ENCODE data around the gene RDH5. TPM values are rescaled to one million over a fixed set of nuclear protein-coding genes. Genes with fewer than 3 reads are reported as not detected.

RDH5 gene
- total RNA-seq, 2 donors from 2014 or later = 5.7 to 12.6 TPM

DNA sequence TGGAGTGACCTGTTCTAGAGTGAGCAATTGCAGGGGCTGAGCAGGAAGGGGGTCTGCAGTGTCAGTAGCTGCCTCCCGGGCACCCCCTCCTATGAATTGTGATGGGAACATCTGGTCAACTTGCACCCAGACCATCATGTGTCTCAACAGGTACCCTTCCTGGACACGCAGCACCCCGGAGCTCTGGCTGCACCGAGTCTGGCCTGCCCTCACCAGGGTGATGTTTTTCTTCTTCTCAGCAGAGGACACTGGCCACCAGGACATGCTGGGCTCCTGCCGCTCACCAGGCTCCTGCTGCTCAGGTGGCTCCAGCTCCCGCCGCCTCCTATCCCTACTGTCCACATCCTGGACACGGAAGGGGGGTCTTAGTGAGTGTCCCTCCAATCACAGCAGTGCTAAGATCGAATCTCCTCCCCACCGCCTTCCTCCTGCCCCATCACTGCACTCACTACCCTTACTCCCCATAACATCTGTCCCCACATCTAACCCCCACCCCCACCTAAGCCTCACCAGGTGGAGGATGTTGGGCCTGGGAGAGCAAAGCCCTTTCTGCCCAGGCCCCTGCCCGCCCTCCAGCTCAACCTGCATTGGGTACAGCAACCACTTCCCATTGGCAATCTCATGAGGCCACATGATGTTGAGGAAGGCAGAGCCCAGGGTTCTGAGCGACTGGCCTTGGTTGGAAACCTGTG lies 27.4 kb upstream of the RDH5 start:
- no peak for TF ChIP-seq POLR2AphosphoS5 (IDR thresholded peaks at IDR 0.05)
- TF ChIP-seq, protein P1, sequence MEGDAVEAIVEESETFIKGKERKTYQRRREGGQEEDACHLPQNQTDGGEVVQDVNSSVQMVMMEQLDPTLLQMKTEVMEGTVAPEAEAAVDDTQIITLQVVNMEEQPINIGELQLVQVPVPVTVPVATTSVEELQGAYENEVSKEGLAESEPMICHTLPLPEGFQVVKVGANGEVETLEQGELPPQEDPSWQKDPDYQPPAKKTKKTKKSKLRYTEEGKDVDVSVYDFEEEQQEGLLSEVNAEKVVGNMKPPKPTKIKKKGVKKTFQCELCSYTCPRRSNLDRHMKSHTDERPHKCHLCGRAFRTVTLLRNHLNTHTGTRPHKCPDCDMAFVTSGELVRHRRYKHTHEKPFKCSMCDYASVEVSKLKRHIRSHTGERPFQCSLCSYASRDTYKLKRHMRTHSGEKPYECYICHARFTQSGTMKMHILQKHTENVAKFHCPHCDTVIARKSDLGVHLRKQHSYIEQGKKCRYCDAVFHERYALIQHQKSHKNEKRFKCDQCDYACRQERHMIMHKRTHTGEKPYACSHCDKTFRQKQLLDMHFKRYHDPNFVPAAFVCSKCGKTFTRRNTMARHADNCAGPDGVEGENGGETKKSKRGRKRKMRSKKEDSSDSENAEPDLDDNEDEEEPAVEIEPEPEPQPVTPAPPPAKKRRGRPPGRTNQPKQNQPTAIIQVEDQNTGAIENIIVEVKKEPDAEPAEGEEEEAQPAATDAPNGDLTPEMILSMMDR (IDR thresholded peaks at IDR 0.05) = no peak
- TF ChIP-seq POLR2A (IDR thresholded peaks at IDR 0.05) = no peak
- 95% methylated on average over 12 of the region's 12 CpGs for WGBS
- DNase-seq (ENCODE audit: low spot score) = no peak
- Histone ChIP-seq H3K36me3 (no peaks in the 10 kb centered on the region), H3K27me3 (replicated peaks; ENCODE audit: insufficient read depth) (no peaks in the 10 kb centered on the region), H3K9me3 (no peaks in the 10 kb centered on the region), H3K4me1 (replicated peaks) (no peaks in the 10 kb centered on the region), H3K27ac (no peak overlapping the region), H3K4me3 (no peak overlapping the region)
- intact Hi-C loops (cut with DNase I) = no loop called here

DNA sequence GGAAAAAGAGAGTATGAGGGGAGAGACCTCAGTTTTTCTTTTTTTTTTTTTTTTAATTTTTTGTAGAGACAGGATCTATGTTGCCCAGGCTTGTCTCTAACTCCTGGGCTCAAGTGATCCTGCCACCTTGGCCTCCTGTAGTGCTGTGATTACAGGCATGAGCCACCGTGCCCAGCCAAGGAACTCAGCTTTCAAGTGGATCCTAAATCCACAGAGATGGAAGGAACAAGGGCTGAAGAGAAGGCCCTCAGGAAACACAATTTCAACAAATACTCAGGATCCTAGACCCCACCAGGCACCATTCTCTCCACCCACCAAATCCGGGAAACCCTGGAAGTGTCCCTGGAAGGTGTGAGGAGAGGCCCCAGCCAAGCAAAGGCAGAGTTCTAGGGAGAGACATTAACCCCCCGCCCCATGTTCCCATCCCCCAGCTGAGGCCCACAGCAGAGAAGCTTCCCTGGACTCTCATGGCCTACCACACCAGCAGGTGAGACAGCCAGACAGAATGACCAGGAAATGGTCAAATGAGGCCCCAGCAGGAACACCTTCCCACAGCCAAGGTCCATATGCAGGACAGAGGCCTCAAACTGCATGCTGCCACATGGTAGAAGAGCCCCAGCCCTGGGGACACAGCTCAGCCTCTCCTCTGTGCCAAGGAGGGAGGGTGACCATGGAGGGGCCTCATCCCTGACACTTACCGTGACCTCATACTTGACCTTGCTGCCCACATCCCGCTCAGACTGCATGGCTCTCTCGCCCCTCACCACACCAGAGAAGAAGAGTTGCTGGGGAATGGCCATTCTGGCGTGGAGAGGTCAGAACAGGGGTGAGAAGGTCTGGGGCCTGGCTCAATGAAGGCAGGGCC lies 26.6 kb upstream of the RDH5 start:
- 95% methylated on average over 7 of the region's 7 CpGs for WGBS
- H3K27me3 ChIP-seq (replicated peaks; ENCODE audit: insufficient read depth) = no peaks in the 10 kb centered on the region
- no peaks in the 10 kb centered on the region for H3K36me3 ChIP-seq
- no peaks in the 10 kb centered on the region for H3K4me1 ChIP-seq (replicated peaks)
- H3K9me3 ChIP-seq = no peaks in the 10 kb centered on the region
- intact Hi-C loops (cut with DNase I) = no loop called here
- no peak overlapping the region for H3K27ac ChIP-seq
- no peak for DNase-seq (ENCODE audit: low spot score)
- H3K4me3 ChIP-seq = no peak overlapping the region
- TF ChIP-seq POLR2AphosphoS5 (IDR thresholded peaks at IDR 0.05) (no peak), POLR2A (IDR thresholded peaks at IDR 0.05) (no peak)
- TF ChIP-seq, protein P1 (IDR thresholded peaks at IDR 0.05) = no peak

DNA sequence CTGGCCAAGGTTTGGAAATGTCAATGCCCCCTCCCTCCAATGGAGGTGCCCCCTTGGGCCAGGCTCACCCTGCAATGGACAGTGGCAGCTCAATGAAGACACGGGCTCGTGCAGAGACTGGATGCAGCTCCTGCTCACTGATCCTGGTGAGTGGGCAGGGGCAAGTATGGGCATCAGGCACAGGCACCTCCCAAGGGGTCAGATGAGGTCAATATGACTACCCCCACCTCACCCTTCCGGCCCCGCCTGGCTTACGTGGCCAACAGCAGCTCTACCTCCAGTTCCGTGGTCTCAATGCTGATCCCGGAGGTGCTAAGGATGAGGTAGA lies 26.0 kb upstream of the RDH5 start:
- intact Hi-C loops (cut with DNase I) = no loop called here
- 96% methylated on average over 7 of the region's 7 CpGs for WGBS
- H3K4me3 ChIP-seq = no peak overlapping the region
- H3K36me3 ChIP-seq = no peaks in the 10 kb centered on the region
- no peaks in the 10 kb centered on the region for H3K27me3 ChIP-seq (replicated peaks; ENCODE audit: insufficient read depth)
- H3K27ac ChIP-seq = no peak overlapping the region
- TF ChIP-seq POLR2AphosphoS5 (IDR thresholded peaks at IDR 0.05) (no peak), POLR2A (IDR thresholded peaks at IDR 0.05) (no peak)
- TF ChIP-seq, protein P1 (IDR thresholded peaks at IDR 0.05) = no peak
- no peaks in the 10 kb centered on the region for H3K4me1 ChIP-seq (replicated peaks)
- no peaks in the 10 kb centered on the region for H3K9me3 ChIP-seq
- no peak for DNase-seq (ENCODE audit: low spot score)

DNA sequence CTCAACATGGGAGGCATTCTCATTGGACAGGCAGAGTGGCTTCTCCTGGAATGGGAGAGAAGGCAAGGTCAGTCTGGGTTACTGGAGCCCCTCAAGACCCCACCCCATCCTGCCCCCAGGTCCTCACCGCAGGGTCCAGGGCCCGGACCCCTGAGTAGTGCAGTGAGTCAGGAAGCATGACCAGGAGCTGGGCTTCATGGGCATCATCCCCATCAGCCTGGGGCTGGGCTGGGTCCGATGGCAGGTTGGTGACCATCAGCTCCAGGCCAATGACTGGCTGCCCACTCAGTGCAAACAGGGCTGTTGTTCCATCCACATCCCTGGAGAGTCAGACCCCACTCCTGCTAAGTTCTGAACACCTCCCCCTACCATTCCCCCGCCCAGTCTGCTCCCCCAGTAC lies 25.5 kb upstream of the RDH5 start:
- H3K9me3 ChIP-seq = no peaks in the 10 kb centered on the region
- no peak overlapping the region for H3K27ac ChIP-seq
- no peak for DNase-seq (ENCODE audit: low spot score)
- intact Hi-C loops (cut with DNase I) = no loop called here
- H3K4me1 ChIP-seq (replicated peaks) = no peaks in the 10 kb centered on the region
- no peaks in the 10 kb centered on the region for H3K36me3 ChIP-seq
- TF ChIP-seq, protein P1 (IDR thresholded peaks at IDR 0.05) = no peak
- no peak for TF ChIP-seq POLR2AphosphoS5 (IDR thresholded peaks at IDR 0.05)
- TF ChIP-seq POLR2A (IDR thresholded peaks at IDR 0.05) = no peak
- no peaks in the 10 kb centered on the region for H3K27me3 ChIP-seq (replicated peaks; ENCODE audit: insufficient read depth)
- no peak overlapping the region for H3K4me3 ChIP-seq
- WGBS = 100% methylated on average over 2 of the region's 4 CpGs
